HepG2 (cell line): ENCODE results near the gene HILPDA. TPM values are rescaled to one million over a fixed set of nuclear protein-coding genes. Genes with fewer than 3 reads are reported as not detected.

Experiments used
- CEBPB ChIP-seq: IDR thresholded peaks from 2 replicates; pipeline ENCODE4 v1.6.1; 2011; ENCODE audit warnings: low read depth, low read length, improper control_type of control experiment, borderline replicate concordance
- FOXJ3 ChIP-seq: sonication (generic); formaldehyde crosslinking; IDR thresholded peaks from 2 replicates; pipeline ENCODE4 v1.4.0; 2020; ENCODE audit warnings: missing genetic modification reagents, mild to moderate bottlenecking, borderline replicate concordance
- GZF1 ChIP-seq: sonication (generic); formaldehyde crosslinking; IDR thresholded peaks from 2 replicates; pipeline ENCODE4 v1.5.1; 2020; ENCODE audit warnings: mild to moderate bottlenecking, missing genetic modification reagents
- HOXD1 ChIP-seq: sonication (generic); formaldehyde crosslinking; IDR thresholded peaks from 2 replicates; pipeline ENCODE4 v1.5.0; 2020; ENCODE audit warnings: missing genetic modification reagents
- TAF15 ChIP-seq: fragments of 200-400 bp; formaldehyde crosslinking; IDR thresholded peaks from one replicate; pipeline ENCODE4 v1.6.1; 2018; ENCODE audit warnings: mild to moderate bottlenecking, low read depth, low read length; ENCODE audit not compliant: poor library complexity, severe bottlenecking
- ZMAT3 ChIP-seq: sonication (generic); formaldehyde crosslinking; conservative IDR thresholded peaks from 2 replicates; pipeline ENCODE4 v1.7.0; 2021; ENCODE audit warnings: missing genetic modification reagents
- ZNF567 ChIP-seq: sonication (generic); formaldehyde crosslinking; IDR thresholded peaks from 2 replicates; pipeline ENCODE4 v1.8.1; 2023; ENCODE audit warnings: mild to moderate bottlenecking, missing genetic modification reagents, borderline replicate concordance
- ZNF629 ChIP-seq: sonication (generic); formaldehyde crosslinking; conservative IDR thresholded peaks from 2 replicates; pipeline ENCODE4 v1.5.0; 2020; ENCODE audit warnings: missing genetic modification reagents
- polyA plus RNA-seq, 8 experiments: library from polyadenylated mRNA; depleted of rRNA in 3 of 8; stranded (reverse) in 7 of 8; unstranded in 1 of 8; fragments of >200 nt; fragmentation: Illumina TruSeq in 4 of 8; extraction: Trizol in 4 of 8; gene quantifications; 2 replicates each; pipeline versions ENCODE4 v1.2.1 to v1.2.3, GENCODE V29; 2011 to 2016; ENCODE audit warnings: low read depth in 4 of 8, missing spikeins in 1 of 8, mixed read lengths in 1 of 8; ENCODE audit not compliant: insufficient read depth in 1 of 8
- total RNA-seq, 5 experiments: library from RNA; depleted of rRNA; stranded (reverse); fragments of >200 nt; fragmentation: Illumina TruSeq; extraction: Trizol; gene quantifications; 2 replicates each; pipeline ENCODE4 v1.2.3, GENCODE V29; 2016; ENCODE audit warnings: low read depth in 1 of 5
- TF ChIP-seq, protein P1 (sequence below): sonication (generic); formaldehyde crosslinking; IDR thresholded peaks from 2 replicates; pipeline ENCODE4 v1.4.0; 2020; ENCODE audit warnings: missing genetic modification reagents, borderline replicate concordance
- TF ChIP-seq, protein P2 (sequence below): sonication (generic); formaldehyde crosslinking; IDR thresholded peaks from 2 replicates; pipeline ENCODE4 v1.5.0; 2020; ENCODE audit warnings: missing genetic modification reagents

HILPDA gene
- total and polyA plus RNA-seq, 2 of the 13 experiments (the other 11 are each of a cell fraction or from before 2014, with no cell fraction given) = 11.1 to 44.0 TPM

DNA sequence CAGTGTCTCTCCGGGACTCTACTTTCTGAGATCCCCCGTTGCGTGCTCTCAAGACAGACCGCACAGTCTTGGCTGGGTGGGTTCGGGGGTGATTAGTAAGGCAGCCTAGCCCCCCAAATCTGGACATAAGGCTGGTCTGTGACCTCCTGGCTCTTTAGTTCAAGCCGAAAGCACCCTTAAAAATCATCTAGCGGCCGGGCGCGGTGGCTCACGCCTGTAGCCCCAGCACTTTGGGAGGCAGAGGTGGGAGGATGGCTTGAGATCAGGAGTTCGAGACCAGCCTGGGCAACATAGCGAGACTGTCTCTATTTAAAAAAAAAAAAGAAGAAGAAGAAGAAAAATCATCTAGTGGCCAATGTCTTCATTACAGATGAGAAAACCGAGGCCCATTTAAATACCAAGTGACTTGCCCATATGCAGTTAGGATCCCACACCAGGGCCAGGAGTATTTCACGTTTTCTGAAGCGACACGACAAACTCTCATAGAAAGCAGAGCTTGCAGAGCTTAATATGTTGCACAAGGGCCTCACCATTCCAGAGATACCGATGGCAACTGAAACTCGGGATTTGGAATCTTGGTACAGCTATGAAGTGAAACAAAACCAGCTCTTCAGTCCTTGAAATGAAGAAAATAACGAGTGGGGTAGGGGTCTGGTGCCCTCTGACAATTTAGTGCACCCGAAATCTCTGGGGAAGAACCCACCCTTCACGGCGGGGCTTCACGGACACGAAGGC is 703 bp upstream of the HILPDA start (continued):
- TF ChIP-seq, protein P1, sequence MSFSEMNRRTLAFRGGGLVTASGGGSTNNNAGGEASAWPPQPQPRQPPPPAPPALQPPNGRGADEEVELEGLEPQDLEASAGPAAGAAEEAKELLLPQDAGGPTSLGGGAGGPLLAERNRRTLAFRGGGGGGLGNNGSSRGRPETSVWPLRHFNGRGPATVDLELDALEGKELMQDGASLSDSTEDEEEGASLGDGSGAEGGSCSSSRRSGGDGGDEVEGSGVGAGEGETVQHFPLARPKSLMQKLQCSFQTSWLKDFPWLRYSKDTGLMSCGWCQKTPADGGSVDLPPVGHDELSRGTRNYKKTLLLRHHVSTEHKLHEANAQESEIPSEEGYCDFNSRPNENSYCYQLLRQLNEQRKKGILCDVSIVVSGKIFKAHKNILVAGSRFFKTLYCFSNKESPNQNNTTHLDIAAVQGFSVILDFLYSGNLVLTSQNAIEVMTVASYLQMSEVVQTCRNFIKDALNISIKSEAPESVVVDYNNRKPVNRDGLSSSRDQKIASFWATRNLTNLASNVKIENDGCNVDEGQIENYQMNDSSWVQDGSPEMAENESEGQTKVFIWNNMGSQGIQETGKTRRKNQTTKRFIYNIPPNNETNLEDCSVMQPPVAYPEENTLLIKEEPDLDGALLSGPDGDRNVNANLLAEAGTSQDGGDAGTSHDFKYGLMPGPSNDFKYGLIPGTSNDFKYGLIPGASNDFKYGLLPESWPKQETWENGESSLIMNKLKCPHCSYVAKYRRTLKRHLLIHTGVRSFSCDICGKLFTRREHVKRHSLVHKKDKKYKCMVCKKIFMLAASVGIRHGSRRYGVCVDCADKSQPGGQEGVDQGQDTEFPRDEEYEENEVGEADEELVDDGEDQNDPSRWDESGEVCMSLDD (CRISPR knock-in tag) = 0 out of 2 replicates have a peak, but pooled peaks have one; percentile 34
- TF ChIP-seq ZNF629 (CRISPR knock-in tag) = 0 out of 2 replicates have a peak, but pooled peaks have one; percentile 6
- TF ChIP-seq ZNF567 (CRISPR knock-in tag) = 0 out of 2 replicates have a peak, but pooled peaks have one; percentile 6
- peak; percentile 4; the same call in 1 of the 2 replicates for TF ChIP-seq GZF1 (CRISPR knock-in tag)
- no peak for TF ChIP-seq TAF15
- TF ChIP-seq CEBPB = peak; percentile 53; the same call in 1 of the 2 replicates
- TF ChIP-seq HOXD1 (CRISPR knock-in tag) = 0 out of 2 replicates have a peak, but pooled peaks have one; percentile 1
- TF ChIP-seq, protein P2, sequence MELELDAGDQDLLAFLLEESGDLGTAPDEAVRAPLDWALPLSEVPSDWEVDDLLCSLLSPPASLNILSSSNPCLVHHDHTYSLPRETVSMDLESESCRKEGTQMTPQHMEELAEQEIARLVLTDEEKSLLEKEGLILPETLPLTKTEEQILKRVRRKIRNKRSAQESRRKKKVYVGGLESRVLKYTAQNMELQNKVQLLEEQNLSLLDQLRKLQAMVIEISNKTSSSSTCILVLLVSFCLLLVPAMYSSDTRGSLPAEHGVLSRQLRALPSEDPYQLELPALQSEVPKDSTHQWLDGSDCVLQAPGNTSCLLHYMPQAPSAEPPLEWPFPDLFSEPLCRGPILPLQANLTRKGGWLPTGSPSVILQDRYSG (CRISPR knock-in tag) = no peak
- 0 out of 2 replicates have a peak, but pooled peaks have one; percentile 14 for TF ChIP-seq FOXJ3
- peak; percentile 35; the same call in 1 of the 2 replicates for TF ChIP-seq ZMAT3 (CRISPR knock-in tag)
